22Rv1 (cell line): ENCODE results near the gene C2CD4D.

Experiments
- H3K27ac ChIP-seq: fragments of 450-650 bp; 2 replicates; pipeline ENCODE4 v1.5.1; 2017
- CTCF ChIP-seq: fragments of 450-650 bp; IDR thresholded peaks from 2 replicates; pipeline ENCODE4 v1.5.1; 2017; ENCODE audit warnings: mild to moderate bottlenecking
- ZFX ChIP-seq: fragments of 450-650 bp; IDR thresholded peaks from 2 replicates; pipeline ENCODE4 v1.6.1; 2017; ENCODE audit warnings: antibody characterized with exemption, borderline replicate concordance

C2CD4D gene

GRCh38 chr1:151817353-151817730 is 22.3 kb downstream of the C2CD4D start:
- no peak for TF ChIP-seq CTCF
- TF ChIP-seq ZFX, result no peak
- no peak overlapping the region for H3K27ac ChIP-seq

GRCh38 chr1:151816548-151817352 is 22.9 kb downstream of the C2CD4D start:
- no peak overlapping the region for H3K27ac ChIP-seq
- TF ChIP-seq CTCF (no peak), ZFX (no peak)

- TF ChIP-seq CTCF (no peak), ZFX (no peak)
- no peak overlapping the region for H3K27ac ChIP-seq
Measured at GRCh38 chr1:151815716-151816327, 23.8 kb downstream of the C2CD4D start.

GRCh38 chr1:151814971-151815545 is 24.6 kb downstream of the C2CD4D start:
- no peak for TF ChIP-seq ZFX
- TF ChIP-seq CTCF, result no peak
- no peak overlapping the region for H3K27ac ChIP-seq

- H3K27ac ChIP-seq, result no peak overlapping the region
- TF ChIP-seq CTCF, result no peak
- no peak for TF ChIP-seq ZFX
Measured at GRCh38 chr1:151814426-151814825, 25.2 kb downstream of the C2CD4D start.

GRCh38 chr1:151813271-151813977 is 26.2 kb downstream of the C2CD4D start:
- no peak for TF ChIP-seq CTCF
- no peak for TF ChIP-seq ZFX
- H3K27ac ChIP-seq, result no peak overlapping the region
